EH (cell line): ENCODE measurements around the gene G6PC3.
A peak's percentile ranks its signal among the peaks of the same experiment; 100 is the strongest.

Experiments used
- DNase-seq: peaks from one replicate; pipeline ENCODE4 v3.0.0-alpha.2; 2015; ENCODE audit warnings: low read depth

G6PC3 gene

DNA sequence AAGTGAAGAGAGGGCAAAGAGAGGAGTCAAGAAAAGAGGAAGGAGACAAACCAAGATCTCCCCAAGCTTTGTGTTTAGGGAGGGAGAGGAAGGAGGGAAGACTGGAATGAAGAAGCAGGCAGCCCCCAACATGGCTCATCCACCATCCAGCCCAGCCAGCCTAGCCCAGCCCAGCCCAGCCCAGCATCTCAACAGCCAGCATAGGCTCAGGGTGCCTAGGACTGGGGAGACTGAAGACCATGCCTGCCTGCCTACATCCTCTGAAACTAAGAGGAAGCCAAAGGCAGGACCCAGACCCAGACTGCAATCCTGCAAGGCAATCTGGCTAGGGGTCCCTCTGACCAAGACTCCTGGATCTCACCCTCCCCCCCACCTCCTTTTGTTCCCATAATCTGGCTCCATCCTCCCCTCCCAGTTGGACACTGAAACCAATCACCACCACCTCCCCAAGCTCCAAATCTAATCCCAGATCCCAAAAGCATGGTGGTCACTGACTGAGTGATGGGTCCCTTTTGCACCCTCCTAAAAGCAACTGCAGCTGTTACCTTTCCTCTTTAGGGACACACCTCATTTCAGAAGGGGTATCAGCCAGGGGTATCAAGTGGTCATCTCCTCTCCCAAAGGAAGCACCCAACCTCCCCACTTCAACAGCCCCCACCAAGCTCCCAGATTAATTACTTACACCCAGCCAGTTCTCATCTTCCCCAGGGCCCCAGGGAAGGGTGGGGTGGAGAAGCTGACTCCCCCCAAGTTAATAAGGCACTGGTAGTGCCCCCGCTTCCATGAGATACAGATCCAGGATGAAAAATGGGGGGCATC is 51.7 kb downstream of the G6PC3 start:
- DNase-seq, result no peak

GRCh38 chr17:44122816-44123355 is 52.4 kb downstream of the G6PC3 start:
- no peak for DNase-seq

- peak; percentile 94 for DNase-seq
Measured at GRCh38 chr17:44123356-44124117, 53.0 kb downstream of the G6PC3 start, which contains the start of gene HDAC5. Gene HDAC5 (minus strand): TSS chr17:44123641. CDS start chr17:44117515, 6,126 bp downstream.

DNA sequence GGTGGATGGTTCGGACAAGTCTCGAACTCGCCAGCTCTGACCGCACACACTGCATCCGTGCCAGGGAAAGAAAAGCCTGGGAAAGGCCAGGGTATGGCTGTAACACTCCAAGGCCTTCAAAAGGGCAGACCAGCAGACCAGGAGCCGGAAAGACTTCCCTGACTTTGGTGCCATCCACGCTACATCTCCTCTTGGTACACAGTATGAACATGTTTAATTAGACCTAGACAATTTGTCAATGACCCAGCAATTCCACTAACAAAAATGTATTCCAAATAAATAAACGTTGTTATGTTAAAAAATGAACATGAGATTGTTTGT is 53.5 kb downstream of the G6PC3 start:
- DNase-seq, result no peak
